Urinary bladder (tissue), 4 donors: ENCODE results near the gene MYB. TPM values are rescaled to one million over a fixed set of nuclear protein-coding genes. Genes with fewer than 3 reads are reported as not detected.
"Not testable (repeated sequence)": the region's sequence is repeated elsewhere in the genome, so short reads cannot be mapped to it uniquely, and the experiment has no call there.

Experiments used
- DNase-seq: peaks from one replicate; pipeline ENCODE4 v3.0.0-alpha.2; 2015; ENCODE audit errors: extremely low spot score
- H3K27ac ChIP-seq: one replicate; pipeline ENCODE4 v1.5.1; 2013; ENCODE audit warnings: low read depth, mild to moderate bottlenecking, moderate library complexity
- H3K36me3 ChIP-seq: one replicate; pipeline ENCODE4 v1.6.1; 2013; ENCODE audit warnings: mild to moderate bottlenecking, moderate library complexity; ENCODE audit not compliant: insufficient read depth
- H3K4me1 ChIP-seq: one replicate; pipeline ENCODE4 v1.6.1; 2013; ENCODE audit warnings: mild to moderate bottlenecking, moderate library complexity; ENCODE audit not compliant: insufficient read depth
- H3K4me3 ChIP-seq: one replicate; pipeline ENCODE4 v1.5.1; 2013; ENCODE audit warnings: low read depth, low read length
- WGBS: extraction: QIAGEN DNeasy Blood & Tissue Kit; methylation state at CpG from one replicate; pipeline ENCODE4 v1.1.7; 2013; 5-methylcytosine and 5-hydroxymethylcytosine counted together
- polyA plus RNA-seq: library from polyadenylated mRNA; stranded (reverse); fragments of 200-250 nt; gene quantifications from one replicate; pipeline ENCODE4 v1.2.3, GENCODE V29; 2013
- total RNA-seq: library from RNA; depleted of rRNA; stranded (reverse); fragments of >200 nt; gene quantifications from one replicate; pipeline ENCODE4 v1.2.3, GENCODE V29; 2014
- donor health status: healthy with polysubstance abuse.
- donor health status: healthy.

MYB gene
- total RNA-seq: 2.1 TPM
- polyA plus RNA-seq: 0.18 TPM

- under 1% methylated on average over 75 of the region's 75 CpGs for WGBS
- Histone ChIP-seq H3K4me3 (peak within 1 kb of the TSS; percentile 62), H3K36me3 (no peaks in the 10 kb centered on the region), H3K27ac (no peak within 1 kb of the TSS), H3K4me1 (peaks cover 3% of the 10 kb centered on the region)
- no peak for DNase-seq
Observed at GRCh38 chr6:135180542-135181332, at the start of gene MYB. Gene MYB, plus strand, starts transcription at chr6:135181308. Its CDS starts 206 bp downstream, at chr6:135181514.

- Histone ChIP-seq H3K36me3 (no peaks in the 10 kb centered on the region), H3K4me1 (no peaks in the 10 kb centered on the region), H3K4me3 (no peak overlapping the region), H3K27ac (no peak overlapping the region)
- DNase-seq: no peak
- 86% methylated on average over 2 of the region's 2 CpGs for WGBS
Observed at GRCh38 chr6:135132776-135133175, 48.3 kb upstream of the MYB start.

- no peak for DNase-seq
- Histone ChIP-seq H3K4me3 (no peak overlapping the region), H3K36me3 (no peaks in the 10 kb centered on the region), H3K27ac (no peak overlapping the region), H3K4me1 (no peaks in the 10 kb centered on the region)
- 86% methylated on average over 4 of the region's 4 CpGs for WGBS
Observed at GRCh38 chr6:135135835-135136234, 45.3 kb upstream of the MYB start.

- Histone ChIP-seq H3K4me3 (no peak overlapping the region), H3K4me1 (no peaks in the 10 kb centered on the region), H3K36me3 (no peaks in the 10 kb centered on the region), H3K27ac (no peak overlapping the region)
- DNase-seq: no peak
- 62% methylated on average over 1 of the region's 1 CpG for WGBS
Observed at GRCh38 chr6:135137826-135138225, 43.3 kb upstream of the MYB start.

GRCh38 chr6:135141182-135141581 is 39.9 kb upstream of the MYB start:
- DNase-seq: no peak
- Histone ChIP-seq H3K36me3 (no peaks in the 10 kb centered on the region), H3K4me3 (no peak overlapping the region), H3K4me1 (no peaks in the 10 kb centered on the region), H3K27ac (no peak overlapping the region)
- WGBS: 78% methylated on average over 4 of the region's 4 CpGs

GRCh38 chr6:135141728-135142127 is 39.4 kb upstream of the MYB start:
- Histone ChIP-seq H3K27ac (no peak overlapping the region), H3K4me1 (no peaks in the 10 kb centered on the region), H3K4me3 (no peak overlapping the region), H3K36me3 (no peaks in the 10 kb centered on the region)
- DNase-seq: no peak

GRCh38 chr6:135142232-135142631 is 38.9 kb upstream of the MYB start:
- H3K27ac ChIP-seq, H3K4me3 ChIP-seq, DNase-seq, H3K4me1 ChIP-seq, H3K36me3 ChIP-seq: not testable (repeated sequence)
- WGBS: 95% methylated on average over 1 of the region's 1 CpG

GRCh38 chr6:135144673-135145062 is 36.4 kb upstream of the MYB start:
- WGBS: 24% methylated on average over 4 of the region's 4 CpGs
- H3K27ac ChIP-seq: no peak overlapping the region
- DNase-seq: no peak

GRCh38 chr6:135145063-135145800 is 35.9 kb upstream of the MYB start:
- 84% methylated on average over 2 of the region's 2 CpGs for WGBS
- H3K36me3 ChIP-seq: no peaks in the 10 kb centered on the region

More at GRCh38 chr6:135144673-135145062, 36.4 kb upstream of the MYB start:
- H3K36me3 ChIP-seq: no peaks in the 10 kb centered on the region
- no peaks in the 10 kb centered on the region for H3K4me1 ChIP-seq
- H3K4me3 ChIP-seq: no peak overlapping the region

GRCh38 chr6:135146162-135146934 is 34.8 kb upstream of the MYB start:
- WGBS: 78% methylated on average over 7 of the region's 7 CpGs
- Histone ChIP-seq H3K36me3 (no peaks in the 10 kb centered on the region), H3K4me3 (no peak overlapping the region), H3K4me1 (no peaks in the 10 kb centered on the region), H3K27ac (no peak overlapping the region)
- DNase-seq: no peak

More at GRCh38 chr6:135145063-135145800, 35.9 kb upstream of the MYB start:
- no peaks in the 10 kb centered on the region for H3K4me1 ChIP-seq
- H3K4me3 ChIP-seq: no peak overlapping the region
- no peak overlapping the region for H3K27ac ChIP-seq
- no peak for DNase-seq

GRCh38 chr6:135147637-135148592 is 33.2 kb upstream of the MYB start:
- WGBS: 75% methylated on average over 5 of the region's 5 CpGs
- Histone ChIP-seq H3K36me3 (no peaks in the 10 kb centered on the region), H3K4me3 (no peak overlapping the region), H3K27ac (no peak overlapping the region), H3K4me1 (no peaks in the 10 kb centered on the region)
- DNase-seq: no peak

- 64% methylated on average over 3 of the region's 3 CpGs for WGBS
- H3K4me1 ChIP-seq: no peaks in the 10 kb centered on the region
- H3K4me3 ChIP-seq: no peak overlapping the region
- DNase-seq: no peak
- no peaks in the 10 kb centered on the region for H3K36me3 ChIP-seq
- H3K27ac ChIP-seq: no peak overlapping the region
Observed at GRCh38 chr6:135148889-135149288, 32.2 kb upstream of the MYB start.

GRCh38 chr6:135149376-135149775 is 31.7 kb upstream of the MYB start:
- H3K27ac ChIP-seq: no peak overlapping the region
- H3K4me3 ChIP-seq: no peak overlapping the region
- no peak for DNase-seq
- WGBS: 66% methylated on average over 6 of the region's 6 CpGs
- no peaks in the 10 kb centered on the region for H3K36me3 ChIP-seq
- H3K4me1 ChIP-seq: no peaks in the 10 kb centered on the region
